IMR-90 (cell line): ENCODE measurements around the gene SPIN2A. TPM values are rescaled to one million over a fixed set of nuclear protein-coding genes. Genes with fewer than 3 reads are reported as not detected.
"Not testable (repeated sequence)": the region's sequence is repeated elsewhere in the genome, so short reads cannot be mapped to it uniquely, and the experiment has no call there.

Experiments
- ATAC-seq: fragments of 200-7000 bp; cut with Tn5 transposase; 2 replicates; pipeline ENCODE4 v1.9.1; 2020; ENCODE audit warnings: low read depth, mild to moderate bottlenecking, moderate library complexity
- BruUV-seq: library from RNA; stranded (reverse); fragments of 400-500 nt; replicated peaks from 2 replicates; lab custom pipeline; 2021; lab: Mats Ljungman, UMichigan
- CTCF ChIA-PET: fragments of 300-600 bp; formaldehyde crosslinking; extraction: SDS; loops from one replicate; lab custom pipeline; 2021; ENCODE audit warnings: antibody characterized with exemption; lab: Yijun Ruan, JAX
- POLR2A ChIA-PET: fragments of 300-600 bp; sonication (Branson Sonifier 250); formaldehyde crosslinking; loops from one replicate; lab custom pipeline; 2022; ENCODE audit warnings: antibody characterized with exemption; ENCODE audit not compliant: unreplicated experiment; lab: Charles Lee
- DNase-seq: peaks from one replicate; pipeline ENCODE4 v3.0.0; 2013
- H2AFZ ChIP-seq: replicated peaks from 2 replicates; pipeline ENCODE3; 2013; ENCODE audit warnings: low read length, mild to moderate bottlenecking; ENCODE audit not compliant: poor library complexity
- H2AK5ac ChIP-seq: 2 replicates; pipeline ENCODE4 v1.6.1; 2013; ENCODE audit warnings: low read depth, low read length, inconsistent platforms
- H2AK9ac ChIP-seq: replicated peaks from 2 replicates; pipeline ENCODE3; 2013; ENCODE audit warnings: mild to moderate bottlenecking, low read depth, low read length, moderate library complexity; ENCODE audit not compliant: poor library complexity
- H2BK120ac ChIP-seq: 2 replicates; pipeline ENCODE4 v1.6.1; 2013; ENCODE audit warnings: low read depth, low read length, inconsistent platforms
- H2BK15ac ChIP-seq: 3 replicates; pipeline ENCODE4 v1.6.1; 2013; ENCODE audit warnings: low read depth, low read length, inconsistent platforms
- H2BK20ac ChIP-seq: 2 replicates; pipeline ENCODE4 v1.6.1; 2013; ENCODE audit warnings: low read depth, mild to moderate bottlenecking, inconsistent platforms, low read length, moderate library complexity
- H2BK5ac ChIP-seq: 2 replicates; pipeline ENCODE4 v1.6.1; 2013; ENCODE audit warnings: mild to moderate bottlenecking, low read depth, low read length, inconsistent platforms; ENCODE audit not compliant: poor library complexity, severe bottlenecking
- H3K14ac ChIP-seq: replicated peaks from 2 replicates; pipeline ENCODE4 v1.6.1; 2013; ENCODE audit warnings: low read depth, low read length, inconsistent platforms
- H3K18ac ChIP-seq: 2 replicates; pipeline ENCODE4 v1.6.1; 2013; ENCODE audit warnings: low read depth, low read length, control low read depth
- H3K23ac ChIP-seq: 2 replicates; pipeline ENCODE4 v1.6.1; 2013; ENCODE audit warnings: low read depth, low read length, inconsistent platforms
- H3K27ac ChIP-seq: 2 replicates; pipeline ENCODE4 v1.5.1; 2013; ENCODE audit warnings: mild to moderate bottlenecking, control low read depth, low read length; ENCODE audit not compliant: insufficient read depth
- H3K27me3 ChIP-seq: 2 replicates; pipeline ENCODE4 v1.6.1; 2013; ENCODE audit warnings: low read length; ENCODE audit not compliant: control insufficient read depth, insufficient read depth
- H3K36me3 ChIP-seq: 2 replicates; pipeline ENCODE4 v1.6.1; 2013; ENCODE audit warnings: low read length, mixed read lengths; ENCODE audit not compliant: control insufficient read depth, insufficient read depth
- H3K4ac ChIP-seq: 2 replicates; pipeline ENCODE4 v1.6.1; 2013; ENCODE audit warnings: low read depth, low read length, inconsistent platforms
- H3K4me1 ChIP-seq: 2 replicates; pipeline ENCODE4 v1.6.1; 2013; ENCODE audit warnings: low read length, mixed read lengths; ENCODE audit not compliant: control insufficient read depth, insufficient read depth
- H3K4me2 ChIP-seq: 2 replicates; pipeline ENCODE4 v1.6.1; 2013; ENCODE audit warnings: low read depth, mild to moderate bottlenecking, control low read depth, low read length, moderate library complexity
- H3K4me3 ChIP-seq: 2 replicates; pipeline ENCODE4 v1.5.1; 2013; ENCODE audit warnings: low read depth, mild to moderate bottlenecking, control low read depth, low read length, moderate library complexity; ENCODE audit not compliant: insufficient read depth
- H3K56ac ChIP-seq: 2 replicates; pipeline ENCODE4 v1.6.1; 2013; ENCODE audit warnings: low read length, inconsistent platforms; ENCODE audit not compliant: insufficient read depth; ENCODE audit errors: extremely low read depth
- H3K79me1 ChIP-seq, 2 experiments: 2 replicates each; pipeline ENCODE4 v1.6.1; 2013; ENCODE audit warnings: low read length in 2 of 2, inconsistent platforms in 1 of 2, low read depth in 1 of 2
- H3K9ac ChIP-seq: 2 replicates; pipeline ENCODE4 v1.6.1; 2013; ENCODE audit warnings: low read depth, low read length, control low read depth
- H3K9me1 ChIP-seq: 2 replicates; pipeline ENCODE4 v1.6.1; 2013; ENCODE audit warnings: low read length, inconsistent platforms; ENCODE audit not compliant: insufficient read depth
- H3K9me3 ChIP-seq: 2 replicates; pipeline ENCODE4 v1.6.1; 2013; ENCODE audit warnings: low read length; ENCODE audit not compliant: control insufficient read depth, insufficient read depth
- H4K20me1 ChIP-seq: 2 replicates; pipeline ENCODE4 v1.6.1; 2013; ENCODE audit warnings: low read length, inconsistent platforms; ENCODE audit not compliant: insufficient read depth
- H4K5ac ChIP-seq: 2 replicates; pipeline ENCODE4 v1.6.1; 2013; ENCODE audit warnings: mild to moderate bottlenecking, low read depth, low read length, control low read depth
- H4K8ac ChIP-seq, 2 experiments: 2 replicates each; pipeline ENCODE4 v1.6.1; 2013; ENCODE audit warnings: low read depth in 2 of 2, low read length in 2 of 2, control low read depth in 1 of 2, inconsistent platforms in 1 of 2
- H4K91ac ChIP-seq: 2 replicates; pipeline ENCODE4 v1.6.1; 2013; ENCODE audit warnings: low read depth, low read length, inconsistent platforms; ENCODE audit not compliant: insufficient read depth
- WGBS, 2 experiments: methylation state at CpG; one replicate each; pipeline versions ENCODE4 v1.1.5 to v1.1.7; 2013; ENCODE audit warnings: missing lambda C conversion rate in 2 of 2; ENCODE audit not compliant: insufficient read length in 1 of 2; ENCODE audit errors: extremely low coverage in 2 of 2; 5-methylcytosine and 5-hydroxymethylcytosine counted together
- dilution Hi-C: fragments of 300-500 bp; cut with HindIII; formaldehyde crosslinking; loops from one replicate; pipeline ENCODE4 v1.14.3; 2018; ENCODE audit warnings: low sequenced_read_pairs; ENCODE audit not compliant: unreplicated experiment
- in situ Hi-C: fragments of 300-500 bp; cut with MboI; formaldehyde crosslinking; loops from 3 replicates; pipeline ENCODE4 v1.14.3; 2019; ENCODE audit warnings: low sequenced_read_pairs, inconsistent platforms, mixed read lengths
- intact Hi-C: fragments of 100-400 bp; cut with micrococcal nuclease; formaldehyde crosslinking; loops from 2 replicates; pipeline ENCODE4 v1.10.0; 2022
- polyA plus RNA-seq, 3 experiments: library from polyadenylated mRNA; depleted of rRNA; stranded (reverse); fragments of >200 nt; gene quantifications; 2 replicates each; pipeline ENCODE4 v1.2.3, GENCODE V29; 2012; ENCODE audit warnings: low replicate concordance in 1 of 3
- total RNA-seq: library from RNA; depleted of rRNA; stranded (reverse); fragments of >200 nt; gene quantifications from 2 replicates; pipeline ENCODE4 v1.2.3, GENCODE V29; 2012

SPIN2A gene
- total and polyA plus RNA-seq, 2 of the 4 experiments (the other 2 are of a cell fraction): 0.18 to 0.63 TPM

- H2BK15ac ChIP-seq, H3K27me3 ChIP-seq, POLR2A ChIA-PET, H3K18ac ChIP-seq, H4K20me1 ChIP-seq, H4K5ac ChIP-seq, H3K36me3 ChIP-seq, in situ Hi-C loops, H3K79me1 ChIP-seq, H2BK120ac ChIP-seq, H4K8ac ChIP-seq, H2AK9ac ChIP-seq, H3K14ac ChIP-seq, CTCF ChIA-PET, H2AFZ ChIP-seq, H3K4ac ChIP-seq, BruUV-seq, H3K4me1 ChIP-seq, dilution Hi-C loops, H3K4me2 ChIP-seq, H2BK5ac ChIP-seq, ATAC-seq, H3K9ac ChIP-seq, H3K27ac ChIP-seq, H2AK5ac ChIP-seq, H3K4me3 ChIP-seq, H2BK20ac ChIP-seq, H3K9me3 ChIP-seq, H3K9me1 ChIP-seq, H3K56ac ChIP-seq, H3K23ac ChIP-seq, DNase-seq, H4K91ac ChIP-seq: not testable (repeated sequence)
- 90% methylated on average over 2 of the region's 8 CpGs; no CpG with 5 or more reads in 1 of the 2 experiments for WGBS, 2 experiments
- intact Hi-C loops: loop anchor here (10.0 kb wide), 1 partner anchor 443 kb away; the partner anchor contains the start of gene ZXDB
Measured at GRCh38 chrX:57152222-57152621, 15.0 kb upstream of the SPIN2A start.
